Keratinocyte (primary cell): ENCODE measurements around the gene MTHFR.

Experiments used
- CTCF ChIP-seq, 3 experiments: IDR thresholded peaks in 1 of 3; conservative IDR thresholded peaks in 1 of 3; optimal IDR thresholded peaks in 1 of 3; 2 replicates in 2 of 3; 3 replicates in 1 of 3; pipeline versions ENCODE3 to v1.5.1; 2011; ENCODE audit warnings: low read length in 3 of 3, mild to moderate bottlenecking in 3 of 3, moderate library complexity in 2 of 3, control low read depth in 1 of 3, inconsistent platforms in 1 of 3; ENCODE audit not compliant: insufficient read depth in 2 of 3; ENCODE audit errors: extremely low read depth in 1 of 3
- EZH2 ChIP-seq: IDR thresholded peaks from one replicate; pipeline ENCODE4 v1.6.1; 2012; ENCODE audit warnings: inconsistent platforms, mild to moderate bottlenecking, low read length, moderate library complexity

GRCh38 chr1:11792106-11792505 is 13.7 kb downstream of the MTHFR start:
- TF ChIP-seq CTCF (optimal IDR thresholded peaks at IDR 0.05 in 1 of 3, IDR thresholded peaks at IDR 0.05 in 1 of 3, conservative IDR thresholded peaks at IDR 0.05 in 1 of 3; ENCODE audit: extremely low read depth in 1 of 3, insufficient read depth in 2 of 3, low read length in 3 of 3) = no peak
- TF ChIP-seq EZH2 = no peak
